Stimulated activated naive CD8-positive, alpha-beta T cell treated with anti-CD3 and anti-CD28 coated beads, Interleukin-15, amount 100 ng/mL, for 72 hours (primary cell): ENCODE results near the gene AMDHD1.

Experiments
- ATAC-seq: fragments of 150-1000 bp; cut with Tn5 transposase; 2 replicates; pipeline ENCODE4 v1.10.0; 2021; ENCODE audit warnings: mild to moderate bottlenecking, moderate library complexity
- DNase-seq, 2 donors: peaks; one replicate each; pipeline ENCODE4 v3.0.0; 2021 to 2022
- H3K27ac Mint-ChIP-seq, 2 donors: one replicate each; pipeline ENCODE4 v1.8.0; 2022; ENCODE audit warnings: mild to moderate bottlenecking in 2 of 2, mixed read lengths in 2 of 2, moderate library complexity in 2 of 2
- H3K27me3 Mint-ChIP-seq: one replicate; pipeline ENCODE4 v1.8.0; 2022; ENCODE audit warnings: mixed read lengths
- H3K4me1 Mint-ChIP-seq: one replicate; pipeline ENCODE4 v1.8.0; 2022; ENCODE audit warnings: mild to moderate bottlenecking, mixed read lengths
- H3K4me3 Mint-ChIP-seq, 2 donors: one replicate each; pipeline ENCODE4 v1.8.0; 2022; ENCODE audit warnings: mild to moderate bottlenecking in 2 of 2, mixed read lengths in 2 of 2, moderate library complexity in 1 of 2
- H3K9me3 Mint-ChIP-seq, 2 donors: one replicate each; pipeline ENCODE4 v1.8.0; 2022; ENCODE audit warnings: mixed read lengths in 2 of 2

AMDHD1 gene

DNA sequence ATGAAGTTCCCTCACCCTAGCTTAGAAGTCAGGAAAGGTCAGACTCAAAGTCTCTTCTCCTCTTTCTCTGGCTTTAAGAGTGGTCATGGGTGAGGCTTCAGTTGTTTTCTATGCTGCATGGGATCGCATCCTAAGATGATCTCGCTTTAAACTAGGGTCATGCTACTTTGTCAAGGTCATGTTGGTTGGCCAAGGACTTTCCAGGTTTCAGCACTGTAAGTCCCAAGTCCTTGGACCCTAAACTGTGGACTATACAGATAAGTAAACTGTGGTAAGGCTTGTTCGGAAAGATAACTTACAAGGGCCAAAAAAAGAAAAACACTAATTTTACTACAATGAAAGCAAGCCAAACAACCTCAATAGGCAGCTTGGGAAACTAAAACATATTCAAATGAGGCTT lies 35.6 kb downstream of the AMDHD1 start:
- H3K9me3 Mint-ChIP-seq, result no peaks in the 10 kb centered on the region
- H3K4me1 Mint-ChIP-seq, result no peaks in the 10 kb centered on the region
- no peak for ATAC-seq
- H3K4me3 Mint-ChIP-seq, result no peak overlapping the region
- DNase-seq, result no peak
- H3K27me3 Mint-ChIP-seq, result no peaks in the 10 kb centered on the region
- H3K27ac Mint-ChIP-seq, result no peak overlapping the region

DNA sequence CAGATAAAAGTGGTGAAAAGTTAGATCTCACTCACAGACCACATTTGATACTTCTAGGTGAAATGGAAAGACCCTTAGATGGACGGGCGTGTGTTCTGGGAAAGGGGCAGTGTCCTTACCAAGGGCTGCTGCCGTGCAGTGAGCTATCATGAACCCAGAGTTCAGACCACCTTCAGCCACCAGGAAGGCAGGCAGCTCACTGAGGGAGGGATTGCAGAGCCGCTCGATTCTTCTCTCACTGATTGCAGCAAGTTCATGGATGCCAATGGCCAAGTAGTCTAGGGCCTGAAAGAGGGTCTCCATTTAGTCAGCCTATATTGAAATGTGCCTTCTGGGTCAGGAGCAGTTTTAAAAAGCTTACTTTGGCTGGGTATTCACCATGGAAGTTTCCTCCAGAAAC lies 37.3 kb downstream of the AMDHD1 start:
- H3K4me1 Mint-ChIP-seq, result no peaks in the 10 kb centered on the region
- no peaks in the 10 kb centered on the region for H3K9me3 Mint-ChIP-seq
- no peak overlapping the region for H3K27ac Mint-ChIP-seq
- ATAC-seq, result no peak
- DNase-seq, result no peak
- H3K27me3 Mint-ChIP-seq, result no peaks in the 10 kb centered on the region
- no peak overlapping the region for H3K4me3 Mint-ChIP-seq

DNA sequence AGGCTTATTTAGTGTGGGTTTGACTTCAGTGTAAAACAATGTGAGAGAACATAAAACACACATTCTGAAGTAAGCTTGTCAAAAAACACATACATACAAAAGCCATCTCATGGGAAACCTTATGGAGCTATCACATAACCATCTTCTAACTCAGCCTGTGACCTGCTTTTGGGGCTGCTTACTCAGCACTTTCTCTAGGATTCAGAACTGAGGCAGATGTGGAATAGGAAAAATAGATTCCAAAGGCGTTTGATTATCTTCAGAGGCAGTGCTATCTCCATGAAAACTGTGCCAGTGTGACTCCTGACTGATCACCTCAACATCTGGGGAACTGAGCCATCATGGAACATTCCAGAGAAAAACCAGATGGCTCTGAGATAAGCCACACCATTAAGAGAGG lies 39.5 kb downstream of the AMDHD1 start:
- no peaks in the 10 kb centered on the region for H3K27me3 Mint-ChIP-seq
- no peaks in the 10 kb centered on the region for H3K9me3 Mint-ChIP-seq
- no peaks in the 10 kb centered on the region for H3K4me1 Mint-ChIP-seq
- DNase-seq (no peak), ATAC-seq (no peak)
- no peak overlapping the region for H3K27ac Mint-ChIP-seq
- H3K4me3 Mint-ChIP-seq, result no peak overlapping the region

DNA sequence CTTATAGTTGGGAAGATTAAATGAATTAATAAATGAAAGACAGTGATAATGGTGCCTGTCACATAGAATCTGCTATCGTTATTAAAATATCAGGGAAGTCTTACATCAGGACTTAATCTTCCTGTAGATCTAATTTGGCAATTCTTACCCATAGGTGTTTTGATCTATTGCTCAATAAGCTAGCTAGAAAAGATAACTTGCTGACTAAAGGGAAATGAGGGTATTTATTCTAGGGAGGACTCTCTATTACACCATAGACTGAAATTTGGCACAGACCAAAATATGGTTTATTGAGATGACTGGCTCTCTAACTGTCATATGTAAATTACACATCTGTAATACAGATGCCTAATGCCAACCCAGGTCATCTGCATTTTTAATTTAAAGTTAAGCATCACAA lies 41.6 kb downstream of the AMDHD1 start:
- ATAC-seq, result no peak

DNA sequence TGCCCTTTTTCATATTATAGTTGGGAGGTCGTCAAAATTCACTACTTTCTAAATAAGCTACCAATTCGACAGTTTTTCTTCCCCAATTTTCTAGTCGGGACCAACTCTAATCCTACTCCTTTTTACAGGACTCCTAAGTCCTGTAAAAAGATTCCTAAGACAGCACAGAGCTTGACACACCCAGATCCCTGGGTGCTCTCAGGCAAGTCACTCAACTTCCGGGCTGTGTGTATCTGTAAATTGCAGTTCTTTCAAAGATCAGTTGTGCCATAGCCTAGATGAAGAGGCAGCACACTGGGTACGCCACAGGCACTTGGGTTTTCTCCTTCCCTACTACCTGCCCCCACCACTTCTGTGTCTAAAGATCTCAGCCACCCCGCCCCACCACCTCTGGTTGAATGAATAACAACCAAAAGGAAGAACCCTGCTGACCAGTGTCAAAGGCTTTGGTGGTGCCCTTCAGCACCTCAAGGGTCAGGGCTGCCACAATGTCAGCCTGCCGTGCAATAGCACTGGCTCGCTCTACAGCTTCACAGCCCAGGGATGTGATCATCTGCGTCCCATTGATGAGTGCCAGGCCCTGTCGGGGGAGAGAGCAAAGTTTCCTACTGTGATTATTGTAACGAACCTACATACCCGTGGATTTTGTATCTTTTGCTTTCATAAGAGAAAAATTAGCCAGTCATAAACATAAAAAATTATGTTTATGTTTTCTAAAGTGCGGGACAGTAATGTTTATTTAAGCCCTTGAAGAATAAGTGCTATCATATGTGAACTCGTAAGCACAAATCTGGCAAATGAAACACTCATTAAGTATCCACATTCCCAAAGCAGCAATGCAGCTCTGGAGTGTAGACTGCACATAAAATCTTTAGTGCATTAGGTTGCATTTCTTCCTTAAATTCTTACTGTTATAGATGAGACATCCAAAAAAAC lies 43.8 kb downstream of the AMDHD1 start:
- Mint-ChIP-seq H3K27me3 (no peaks in the 10 kb centered on the region), H3K4me1 (no peaks in the 10 kb centered on the region), H3K27ac (no peak overlapping the region), H3K4me3 (no peak overlapping the region), H3K9me3 (no peaks in the 10 kb centered on the region)
- no peak for ATAC-seq
- no peak for DNase-seq

More for the DNA sequence above, 41.6 kb downstream of the AMDHD1 start:
- Mint-ChIP-seq H3K4me1 (no peaks in the 10 kb centered on the region), H3K27ac (no peak overlapping the region), H3K27me3 (no peaks in the 10 kb centered on the region), H3K9me3 (no peaks in the 10 kb centered on the region), H3K4me3 (no peak overlapping the region)
- DNase-seq, result no peak

DNA sequence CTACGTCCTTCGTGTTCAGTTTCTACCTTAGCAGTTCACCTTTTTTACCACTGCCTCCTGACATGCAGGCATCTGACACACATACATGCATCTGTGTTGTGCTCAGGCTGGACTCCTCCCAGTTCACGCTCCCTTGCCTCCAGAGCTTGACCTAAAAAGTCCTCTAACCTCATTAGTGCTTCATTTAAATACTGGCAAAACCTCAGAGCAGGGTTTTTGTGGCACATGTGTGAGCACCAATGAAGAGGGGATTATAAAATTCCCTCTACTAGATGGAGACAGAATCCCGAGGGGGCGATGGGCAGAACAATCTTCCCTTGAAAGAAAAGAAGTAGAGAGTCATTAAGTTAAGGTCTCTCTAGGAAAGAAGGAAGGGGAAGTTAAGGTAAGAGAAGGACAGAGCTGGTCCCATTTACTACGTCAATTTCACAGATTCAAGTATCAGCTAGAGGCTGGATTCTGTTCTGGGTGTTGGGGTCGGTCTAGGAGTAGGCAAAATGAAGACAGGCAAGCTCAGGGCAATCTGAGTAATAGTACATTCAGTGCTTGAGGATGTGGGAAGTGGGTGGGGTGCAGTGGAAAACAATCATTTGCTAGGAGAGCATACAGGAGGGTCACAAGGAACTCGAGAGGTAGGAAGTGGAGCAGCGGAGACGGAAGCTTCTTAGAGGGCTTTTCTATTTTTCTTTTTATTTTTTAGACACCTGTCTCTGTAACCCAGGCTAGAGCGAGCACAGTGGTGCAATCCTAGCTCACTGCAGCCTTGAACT lies 45.6 kb downstream of the AMDHD1 start:
- Mint-ChIP-seq H3K27ac (no peak overlapping the region), H3K9me3 (no peaks in the 10 kb centered on the region), H3K27me3 (no peaks in the 10 kb centered on the region), H3K4me1 (no peaks in the 10 kb centered on the region), H3K4me3 (no peak overlapping the region)
- DNase-seq (no peak), ATAC-seq (no peak)

DNA sequence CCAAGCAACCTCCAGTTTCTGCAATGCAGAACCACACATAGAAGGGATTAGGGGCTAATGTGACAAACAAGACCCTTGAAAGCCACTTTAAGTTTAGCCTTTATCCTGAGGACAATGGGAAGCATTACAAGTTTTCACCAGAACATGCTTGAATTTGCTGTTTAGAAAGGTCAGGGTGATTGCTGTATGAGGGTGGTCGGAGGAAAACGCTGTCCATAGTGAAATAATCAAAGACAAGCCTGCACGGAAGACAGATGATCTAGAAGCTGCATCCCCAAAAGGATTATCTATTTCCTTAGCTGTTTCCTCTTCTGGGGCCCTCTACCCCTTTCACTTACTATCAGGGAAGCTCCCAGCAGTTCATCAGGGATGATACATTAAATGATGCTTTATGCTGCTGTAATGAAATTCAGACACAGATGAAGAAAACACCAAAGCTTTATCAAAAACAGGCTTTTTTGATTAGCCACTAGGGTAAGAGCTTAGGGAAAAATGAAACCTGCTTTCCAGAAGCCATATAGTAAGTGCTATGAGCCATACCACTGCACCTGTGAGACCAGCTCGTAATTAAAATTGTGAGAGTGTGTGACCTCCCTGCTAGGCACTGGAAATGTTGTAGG lies 46.5 kb downstream of the AMDHD1 start:
- Mint-ChIP-seq H3K9me3 (no peaks in the 10 kb centered on the region), H3K4me3 (no peak overlapping the region)
- no peak for ATAC-seq

DNA sequence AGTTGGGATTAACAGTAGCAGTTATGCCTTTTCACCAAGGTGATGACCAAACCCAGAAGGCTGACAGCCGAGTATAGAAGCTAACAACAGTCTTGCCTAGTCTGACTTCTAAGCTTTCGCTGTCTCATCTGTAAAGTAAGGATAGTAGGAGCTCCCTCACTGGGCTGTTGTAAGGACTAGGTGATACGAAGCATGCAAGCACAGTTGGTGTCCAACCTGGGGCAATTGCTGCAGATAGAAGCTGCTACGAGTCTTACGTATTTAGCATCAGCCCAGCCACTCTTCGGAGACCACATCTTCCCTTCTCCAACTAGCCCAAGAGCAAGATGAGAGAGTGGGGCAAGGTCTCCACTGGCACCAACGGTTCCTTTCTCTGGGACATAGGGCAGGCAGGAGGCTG lies 47.0 kb downstream of the AMDHD1 start:
- Mint-ChIP-seq H3K27ac (no peak overlapping the region), H3K9me3 (no peaks in the 10 kb centered on the region), H3K4me3 (no peak overlapping the region), H3K27me3 (no peaks in the 10 kb centered on the region), H3K4me1 (no peaks in the 10 kb centered on the region)
- no peak for DNase-seq
- ATAC-seq, result no peak

More for the DNA sequence above, 46.5 kb downstream of the AMDHD1 start:
- no peak overlapping the region for H3K27ac Mint-ChIP-seq
- DNase-seq, result no peak
- H3K27me3 Mint-ChIP-seq, result no peaks in the 10 kb centered on the region
- no peaks in the 10 kb centered on the region for H3K4me1 Mint-ChIP-seq

DNA sequence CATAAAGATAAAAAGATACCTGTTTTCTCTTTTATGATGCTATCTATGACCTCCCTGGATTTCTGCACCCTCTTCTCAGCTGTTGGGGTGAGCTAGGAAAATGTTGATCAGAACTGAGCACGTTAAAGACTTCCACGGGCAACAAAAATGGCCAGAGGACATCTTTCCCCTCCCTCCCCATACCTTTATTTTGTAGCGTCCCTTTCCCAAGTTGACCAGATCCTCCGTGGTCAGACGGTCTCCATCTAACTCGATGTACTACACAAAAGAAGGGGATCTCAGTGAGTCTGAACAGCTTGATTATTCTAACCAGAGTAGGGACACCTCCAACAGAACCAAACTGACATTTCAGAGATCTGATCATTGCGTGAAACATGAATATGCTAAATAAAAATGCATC lies 50.8 kb downstream of the AMDHD1 start:
- Mint-ChIP-seq H3K4me1 (peaks cover 7% of the 10 kb centered on the region), H3K27me3 (no peaks in the 10 kb centered on the region), H3K27ac (no peak overlapping the region), H3K9me3 (no peaks in the 10 kb centered on the region), H3K4me3 (no peak overlapping the region)
- no peak for DNase-seq
- ATAC-seq, result no peak

DNA sequence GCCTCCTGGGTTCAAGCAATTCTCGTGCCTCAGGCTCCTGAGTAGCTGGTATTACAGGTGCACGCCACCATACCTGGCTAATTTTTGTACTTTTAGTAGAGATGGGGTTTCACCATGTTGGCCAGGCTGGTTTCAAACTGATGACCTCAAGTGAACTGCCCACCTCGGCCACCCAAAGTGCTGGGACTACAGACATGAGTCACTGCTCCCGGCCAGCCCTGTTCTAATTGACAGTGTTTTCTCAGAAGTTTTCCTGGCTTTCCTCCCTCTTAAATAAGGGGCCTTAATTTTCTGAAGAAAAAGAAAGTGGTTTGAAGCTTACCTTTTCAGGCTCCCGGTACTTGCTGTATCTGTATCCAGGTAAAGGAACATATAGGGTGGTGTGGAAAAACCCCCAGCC lies 51.3 kb downstream of the AMDHD1 start:
- no peak for DNase-seq
- no peak for ATAC-seq
- Mint-ChIP-seq H3K9me3 (no peaks in the 10 kb centered on the region), H3K4me1 (peaks cover 10% of the 10 kb centered on the region), H3K4me3 (no peak overlapping the region), H3K27me3 (no peaks in the 10 kb centered on the region), H3K27ac (no peak overlapping the region)

DNA sequence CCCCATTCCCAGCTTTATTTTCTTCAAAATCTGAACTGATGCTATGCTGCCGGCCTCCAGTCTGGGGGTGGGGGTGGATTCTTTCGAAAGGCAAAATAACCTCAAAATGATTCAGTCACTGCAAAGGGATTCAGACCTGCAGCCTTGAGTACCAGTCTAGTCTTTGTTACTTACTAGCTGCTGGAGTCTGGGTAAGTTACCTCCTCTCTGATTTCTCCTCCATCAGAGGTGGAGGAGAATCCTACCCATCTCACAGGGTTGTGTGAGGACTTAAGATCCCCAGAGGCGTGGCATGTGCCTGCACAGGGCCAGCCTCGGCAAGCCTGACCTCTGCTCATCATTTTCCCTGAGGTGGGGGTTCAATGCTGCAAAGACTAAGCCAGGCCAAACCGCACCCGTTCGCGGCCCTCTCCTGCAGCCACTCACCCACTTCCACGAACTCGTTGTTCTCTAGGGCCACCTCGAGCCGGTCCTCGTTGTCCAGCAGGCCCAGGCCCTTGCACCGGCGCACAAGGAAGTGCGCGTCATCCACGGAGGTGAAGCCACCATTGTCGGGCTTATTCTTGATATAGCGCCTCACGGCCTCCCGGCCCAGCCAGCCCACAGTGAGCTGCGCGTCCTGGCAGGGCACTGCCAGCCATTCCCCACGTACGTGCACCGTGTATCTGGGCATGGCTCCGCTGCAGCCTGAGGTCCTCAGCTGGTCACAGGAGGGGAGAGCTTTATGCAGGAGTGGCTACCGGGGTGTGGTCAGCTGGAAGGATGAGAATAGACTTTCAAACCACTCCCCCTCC lies 52.3 kb downstream of the AMDHD1 start:
- ATAC-seq (no peak), DNase-seq (no peak)
- no peaks in the 10 kb centered on the region for H3K9me3 Mint-ChIP-seq
- no peak overlapping the region for H3K27ac Mint-ChIP-seq
- H3K4me3 Mint-ChIP-seq, result no peak overlapping the region
- no peaks in the 10 kb centered on the region for H3K27me3 Mint-ChIP-seq
- peaks cover 10% of the 10 kb centered on the region for H3K4me1 Mint-ChIP-seq

DNA sequence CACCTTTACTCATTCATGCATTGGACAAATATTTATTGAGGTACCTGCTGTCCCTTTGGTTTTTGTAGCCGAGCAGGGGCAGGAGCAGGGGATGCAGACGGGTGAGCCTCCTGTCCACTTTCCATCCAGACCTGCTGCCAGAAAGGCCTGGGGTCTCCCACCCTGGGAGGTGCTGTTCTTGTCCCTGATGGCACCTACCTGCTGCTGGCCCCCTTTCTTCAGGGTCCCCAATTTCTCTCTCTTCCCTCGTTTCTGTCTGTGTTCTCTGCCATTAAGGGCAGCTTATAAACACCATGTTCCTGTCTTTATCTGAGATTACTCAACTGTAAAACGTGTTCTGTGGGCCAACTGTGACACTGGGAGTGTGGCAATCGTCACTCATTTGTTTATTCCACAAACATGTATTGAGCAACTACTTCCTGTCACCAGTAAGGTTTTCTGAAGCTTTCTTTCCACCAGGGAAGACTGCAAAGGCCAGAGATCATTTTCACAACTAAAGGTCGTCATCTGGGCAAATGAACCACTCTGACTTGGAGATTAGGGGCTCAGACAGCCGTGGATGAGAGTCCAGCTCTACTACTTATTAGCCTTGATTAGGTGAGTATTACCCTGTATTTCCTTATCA lies 53.0 kb downstream of the AMDHD1 start, which contains the start of gene HAL:
HAL (minus strand) TSS at position 311 of the 625 bp plus-strand sequence. CDS start 434 bp downstream, outside the sequence.
- Mint-ChIP-seq H3K27ac (no peak within 1 kb of the TSS), H3K4me1 (peaks cover 10% of the 10 kb centered on the region), H3K4me3 (no peak within 1 kb of the TSS), H3K9me3 (no peaks in the 10 kb centered on the region), H3K27me3 (no peaks in the 10 kb centered on the region)
- ATAC-seq, result no peak
- DNase-seq, result no peak

DNA sequence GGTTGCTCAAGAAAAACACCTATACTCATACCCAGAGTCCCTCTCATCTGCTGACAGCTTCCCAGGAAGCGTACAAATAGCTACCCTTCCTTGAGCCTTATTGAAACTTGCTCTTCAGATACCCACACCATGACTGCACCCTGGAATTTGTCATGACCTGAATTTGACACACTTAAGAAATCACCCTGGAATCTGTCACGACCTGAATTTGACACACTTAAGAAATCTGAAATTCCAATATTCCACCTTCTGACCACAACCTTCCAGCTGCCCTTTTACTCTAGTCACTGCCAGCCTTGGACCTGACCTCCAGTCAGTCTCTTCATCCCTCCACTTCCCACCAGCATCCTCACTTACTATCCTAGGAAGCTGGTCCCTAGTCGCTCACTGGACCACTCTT lies 54.1 kb downstream of the AMDHD1 start:
- H3K4me3 Mint-ChIP-seq, result no peak overlapping the region
- no peaks in the 10 kb centered on the region for H3K27me3 Mint-ChIP-seq
- ATAC-seq (no peak), DNase-seq (no peak)
- peak overlapping the region in 1 of 2 donors; percentile 1 for H3K27ac Mint-ChIP-seq
- H3K9me3 Mint-ChIP-seq, result no peaks in the 10 kb centered on the region
- peaks cover 10% of the 10 kb centered on the region for H3K4me1 Mint-ChIP-seq

DNA sequence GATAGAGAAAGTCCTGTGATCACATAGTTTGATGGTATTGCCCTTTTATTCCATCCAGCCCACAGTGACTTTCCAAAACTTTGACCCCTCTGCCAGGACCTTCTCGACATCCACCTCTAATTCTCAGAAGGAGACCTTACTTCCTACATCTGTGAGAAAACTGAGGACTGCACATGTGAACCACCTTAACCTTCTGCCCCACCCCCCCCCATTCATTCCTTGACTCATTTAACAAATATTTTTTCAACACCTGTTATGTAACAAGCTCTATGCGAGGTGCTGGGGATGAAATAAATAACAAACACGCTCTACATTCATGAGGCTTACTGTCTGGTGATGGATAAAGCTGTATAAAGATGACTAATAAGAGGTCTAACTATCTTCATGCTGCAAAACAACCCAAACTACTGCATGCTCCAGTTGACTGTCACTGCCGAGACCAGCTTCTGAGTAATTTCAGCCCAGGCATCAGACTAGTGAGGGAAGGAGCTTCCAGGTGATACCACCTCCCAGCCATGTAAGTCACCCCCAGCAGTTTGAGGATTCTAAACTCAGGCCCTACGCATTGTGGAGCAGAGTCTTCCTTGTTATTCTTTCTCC lies 54.9 kb downstream of the AMDHD1 start:
- H3K4me3 Mint-ChIP-seq, result no peak overlapping the region
- H3K9me3 Mint-ChIP-seq, result no peaks in the 10 kb centered on the region
- DNase-seq, result no peak
- peak overlapping the region in 1 of 2 donors; percentile 16 for H3K27ac Mint-ChIP-seq
- no peaks in the 10 kb centered on the region for H3K27me3 Mint-ChIP-seq
- H3K4me1 Mint-ChIP-seq, result peaks cover 10% of the 10 kb centered on the region
- ATAC-seq, result no peak
